ENCODE data around the gene SLC25A40. TPM values are rescaled to one million over a fixed set of nuclear protein-coding genes. Genes with fewer than 3 reads are reported as not detected.

SLC25A40 gene
- total and polyA plus RNA-seq, 2 of the 13 experiments (the other 11 are each of a cell fraction or from before 2014, with no cell fraction given): 12.9 to 13.6 TPM

GRCh38 chr7:87876040-87876868 is at the start of gene SLC25A40, which contains the start of gene DBF4 (continued):
- TF ChIP-seq PAXIP1 (CRISPR knock-in tag; conservative IDR thresholded peaks at IDR 0.05): peak; percentile 31
- no peak; the same call in 1 of the 2 replicates for TF ChIP-seq ZNF235 (CRISPR knock-in tag; IDR thresholded peaks at IDR 0.05; ENCODE audit: borderline replicate concordance)
- peak in 1 of 2 experiments; percentile 59; a peak in 1 of 4 replicates for TF ChIP-seq KLF16 (CRISPR knock-in tag; IDR thresholded peaks at IDR 0.05)
- TF ChIP-seq ZNF530 (CRISPR knock-in tag; IDR thresholded peaks at IDR 0.05; ENCODE audit: low read depth): no peak
- TF ChIP-seq ZNF280B (CRISPR knock-in tag; IDR thresholded peaks at IDR 0.05; ENCODE audit: borderline replicate concordance): peak; percentile 33; the same call in 1 of the 2 replicates
- peak; percentile 30; the same call in 1 of the 2 replicates for TF ChIP-seq HMGXB3 (CRISPR knock-in tag; IDR thresholded peaks at IDR 0.05; ENCODE audit: borderline replicate concordance)
- TF ChIP-seq TRIM22 (IDR thresholded peaks at IDR 0.05): no peak
- no peak for TF ChIP-seq RXRB (CRISPR knock-in tag; IDR thresholded peaks at IDR 0.05; ENCODE audit: borderline replicate concordance)
- TF ChIP-seq ZMYM3 (CRISPR knock-in tag; IDR thresholded peaks at IDR 0.05): 0 out of 2 replicates have a peak, but pooled peaks have one; percentile 32
- TF ChIP-seq ATF3 (CRISPR knock-in tag; IDR thresholded peaks at IDR 0.05): no peak
- TF ChIP-seq CCAR2 (optimal IDR thresholded peaks at IDR 0.05; ENCODE audit: low read depth, low read length): no peak
- no peak for TF ChIP-seq XRCC5 (optimal IDR thresholded peaks at IDR 0.05; ENCODE audit: low read length)
- TF ChIP-seq CENPT (CRISPR knock-in tag; IDR thresholded peaks at IDR 0.05; ENCODE audit: low read depth): 0 out of 2 replicates have a peak, but pooled peaks have one; percentile 60
- TF ChIP-seq NONO (IDR thresholded peaks at IDR 0.05): no peak
- peak; percentile 86 for TF ChIP-seq NONO (CRISPR knock-in tag; conservative IDR thresholded peaks at IDR 0.05)
- no peak for TF ChIP-seq ZNF326 (CRISPR knock-in tag; IDR thresholded peaks at IDR 0.05; ENCODE audit: borderline replicate concordance)
- TF ChIP-seq ZNF563 (CRISPR knock-in tag; IDR thresholded peaks at IDR 0.05): peak; percentile 86; the same call in 1 of the 2 replicates

All from HepG2 (cell line).